OCI-LY3 (cell line): ENCODE data around the gene SIK3.

Source experiments
- H2AFZ ChIP-seq: fragments of 200-600, 300-600 bp; shearing (Covaris generic); 2 replicates; pipeline ENCODE4 v1.6.0; 2014; ENCODE audit warnings: antibody characterized with exemption, low read depth, low read length
- H3K27ac ChIP-seq: fragments of 200-600, 300-600 bp; sonication (generic); 2 replicates; pipeline ENCODE4 v1.5.1; 2014; ENCODE audit warnings: mild to moderate bottlenecking, low read length, moderate library complexity, mixed read lengths
- H3K27me3 ChIP-seq: fragments of 200-600, 300-600 bp; sonication (generic); 2 replicates; pipeline ENCODE4 v1.6.1; 2014; ENCODE audit warnings: low read depth, low read length, mixed read lengths
- H3K36me3 ChIP-seq: fragments of 200-600, 300-600 bp; sonication (generic); replicated peaks from 2 replicates; pipeline ENCODE3; 2014; ENCODE audit warnings: low read depth, low read length, mixed read lengths
- H3K4me1 ChIP-seq: fragments of 300-600, 200-600 bp; sonication (generic); 2 replicates; pipeline ENCODE4 v1.6.1; 2014; ENCODE audit warnings: low read length, mixed read lengths
- H3K4me2 ChIP-seq: fragments of 200-600, 300-600 bp; sonication (generic); 2 replicates; pipeline ENCODE4 v1.6.1; 2014; ENCODE audit warnings: low read length, mixed read lengths
- H3K4me3 ChIP-seq: fragments of 300-600, 200-600 bp; sonication (generic); 2 replicates; pipeline ENCODE4 v1.5.1; 2014; ENCODE audit warnings: antibody characterized with exemption, mild to moderate bottlenecking, low read length, moderate library complexity
- H3K79me2 ChIP-seq: fragments of 300-600, 200-600 bp; shearing (Covaris generic); 2 replicates; pipeline ENCODE4 v1.6.1; 2014; ENCODE audit warnings: mild to moderate bottlenecking, low read length, mixed read lengths
- H3K9ac ChIP-seq: fragments of 300-600, 200-600 bp; shearing (Covaris generic); 2 replicates; pipeline ENCODE4 v1.6.0; 2014; ENCODE audit warnings: mild to moderate bottlenecking, low read length, moderate library complexity
- H3K9me3 ChIP-seq: fragments of 200-600, 300-600 bp; shearing (Covaris generic); 2 replicates; pipeline ENCODE4 v1.6.1; 2014; ENCODE audit warnings: low read length, mixed read lengths; ENCODE audit not compliant: insufficient read depth
- H4K20me1 ChIP-seq: fragments of 200-600, 300-600 bp; sonication (generic); 2 replicates; pipeline ENCODE4 v1.6.1; 2016; ENCODE audit warnings: low read length, mixed read lengths; ENCODE audit not compliant: insufficient read depth
- EZH2phosphoT487 ChIP-seq: fragments of 200-600 bp; shearing (Covaris generic); IDR thresholded peaks from 2 replicates; pipeline ENCODE4 v1.6.1; 2018; ENCODE audit warnings: antibody characterized with exemption, mixed run types, low read depth
- TF ChIP-seq, protein P1 (sequence below): fragments of 200-600, 300-600 bp; sonication (generic); IDR thresholded peaks from 2 replicates; pipeline ENCODE4 v1.5.1; 2014; ENCODE audit warnings: antibody characterized with exemption, low read length, low read depth

The SIK3 gene

DNA sequence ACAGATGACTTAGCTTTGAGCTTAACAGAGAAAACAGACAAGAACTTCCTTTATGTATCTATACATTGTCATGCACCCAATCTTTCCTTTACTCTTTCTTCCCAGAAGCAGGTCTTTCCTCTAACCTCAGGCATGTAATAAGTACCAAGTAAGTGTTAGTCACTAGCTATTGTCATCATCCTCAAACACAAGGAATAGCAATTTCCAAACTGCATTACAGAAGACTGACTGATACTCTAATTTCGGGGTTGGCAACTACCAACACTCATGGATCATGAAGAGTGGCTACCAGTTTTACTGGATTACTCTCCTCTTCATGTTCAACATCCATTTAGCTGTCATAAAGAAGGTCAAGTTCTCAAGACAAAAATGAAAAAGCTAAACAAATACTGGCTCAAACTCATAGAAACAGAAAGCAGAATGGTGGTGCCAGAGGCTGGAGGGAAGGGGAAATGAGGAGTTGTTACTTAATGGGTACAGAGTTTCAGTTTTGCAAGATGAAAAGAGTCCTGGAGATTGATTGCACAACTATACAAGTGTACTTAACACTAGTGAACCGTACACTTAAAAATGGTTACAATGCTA lies 111.6 kb downstream of the SIK3 start:
- peaks cover 56% of the 10 kb centered on the region for H3K79me2 ChIP-seq
- 0 out of 2 replicates have a peak overlapping the region, but pooled peaks have one; percentile 2 for H3K27ac ChIP-seq
- H3K9ac ChIP-seq, result no peak overlapping the region
- H3K9me3 ChIP-seq, result no peaks in the 10 kb centered on the region
- no peak overlapping the region for H2AFZ ChIP-seq
- peaks cover 65% of the 10 kb centered on the region for H4K20me1 ChIP-seq
- no peaks in the 10 kb centered on the region for H3K27me3 ChIP-seq
- H3K4me3 ChIP-seq, result peak overlapping the region; percentile 59
- no peaks in the 10 kb centered on the region for H3K36me3 ChIP-seq
- peaks cover 27% of the 10 kb centered on the region for H3K4me1 ChIP-seq
- H3K4me2 ChIP-seq, result peak overlapping the region; percentile 78
- TF ChIP-seq EZH2phosphoT487, result no peak
- TF ChIP-seq, protein P1, sequence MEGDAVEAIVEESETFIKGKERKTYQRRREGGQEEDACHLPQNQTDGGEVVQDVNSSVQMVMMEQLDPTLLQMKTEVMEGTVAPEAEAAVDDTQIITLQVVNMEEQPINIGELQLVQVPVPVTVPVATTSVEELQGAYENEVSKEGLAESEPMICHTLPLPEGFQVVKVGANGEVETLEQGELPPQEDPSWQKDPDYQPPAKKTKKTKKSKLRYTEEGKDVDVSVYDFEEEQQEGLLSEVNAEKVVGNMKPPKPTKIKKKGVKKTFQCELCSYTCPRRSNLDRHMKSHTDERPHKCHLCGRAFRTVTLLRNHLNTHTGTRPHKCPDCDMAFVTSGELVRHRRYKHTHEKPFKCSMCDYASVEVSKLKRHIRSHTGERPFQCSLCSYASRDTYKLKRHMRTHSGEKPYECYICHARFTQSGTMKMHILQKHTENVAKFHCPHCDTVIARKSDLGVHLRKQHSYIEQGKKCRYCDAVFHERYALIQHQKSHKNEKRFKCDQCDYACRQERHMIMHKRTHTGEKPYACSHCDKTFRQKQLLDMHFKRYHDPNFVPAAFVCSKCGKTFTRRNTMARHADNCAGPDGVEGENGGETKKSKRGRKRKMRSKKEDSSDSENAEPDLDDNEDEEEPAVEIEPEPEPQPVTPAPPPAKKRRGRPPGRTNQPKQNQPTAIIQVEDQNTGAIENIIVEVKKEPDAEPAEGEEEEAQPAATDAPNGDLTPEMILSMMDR, result no peak

DNA sequence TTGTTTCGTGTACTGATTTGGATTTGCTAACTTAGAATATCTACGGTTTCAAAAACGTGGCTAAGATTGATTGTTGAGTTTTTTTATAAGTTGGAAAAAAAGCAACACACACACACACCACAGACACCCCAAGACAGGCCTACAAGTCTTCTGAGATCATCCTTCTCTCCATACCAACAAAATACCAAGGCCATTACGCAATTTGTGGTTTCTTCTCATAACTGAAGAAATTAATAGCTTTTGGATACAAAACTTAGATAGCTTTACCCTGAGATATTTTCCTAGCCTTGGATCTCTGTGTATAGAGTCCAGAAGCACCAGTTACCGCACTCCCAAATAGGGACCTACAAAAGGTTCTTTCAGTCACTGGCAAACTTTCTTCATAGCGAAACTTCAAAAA lies 113.6 kb downstream of the SIK3 start:
- H3K9ac ChIP-seq, result no peak overlapping the region
- no peak overlapping the region for H3K4me2 ChIP-seq
- no peak overlapping the region for H3K27ac ChIP-seq

DNA sequence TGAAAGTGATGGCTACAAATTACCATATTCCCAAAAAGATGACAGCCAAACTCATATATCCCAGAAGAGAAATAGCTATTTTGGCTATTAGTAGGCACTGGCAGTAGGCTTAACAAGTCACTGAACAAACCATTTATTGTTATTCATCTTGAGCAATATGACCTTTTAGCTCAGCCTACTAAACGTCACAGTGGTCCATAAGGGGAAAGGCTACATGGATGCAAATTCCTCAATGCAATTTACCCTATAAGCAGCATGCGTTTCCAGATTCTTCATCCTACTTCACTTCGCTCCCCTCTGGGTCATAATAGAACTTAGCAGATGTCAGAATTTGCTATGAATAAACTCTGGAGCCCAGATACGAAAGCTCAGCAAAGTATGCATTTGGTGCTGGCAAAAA lies 114.0 kb downstream of the SIK3 start:
- H3K9me3 ChIP-seq, result no peaks in the 10 kb centered on the region
- H3K4me3 ChIP-seq, result no peak overlapping the region
- H3K4me2 ChIP-seq, result no peak overlapping the region
- peaks cover 50% of the 10 kb centered on the region for H3K4me1 ChIP-seq
- H4K20me1 ChIP-seq, result peaks cover 69% of the 10 kb centered on the region
- H3K9ac ChIP-seq, result no peak overlapping the region
- TF ChIP-seq, protein P1, result no peak
- TF ChIP-seq EZH2phosphoT487, result no peak
- H3K27ac ChIP-seq, result no peak overlapping the region
- peaks cover 45% of the 10 kb centered on the region for H3K79me2 ChIP-seq
- H3K36me3 ChIP-seq, result no peaks in the 10 kb centered on the region
- H2AFZ ChIP-seq, result no peak overlapping the region
- no peaks in the 10 kb centered on the region for H3K27me3 ChIP-seq

More for the DNA sequence above, 113.6 kb downstream of the SIK3 start:
- Histone ChIP-seq H3K36me3 (no peaks in the 10 kb centered on the region), H3K4me3 (no peak overlapping the region), H3K79me2 (peaks cover 44% of the 10 kb centered on the region), H3K4me1 (peaks cover 46% of the 10 kb centered on the region), H2AFZ (no peak overlapping the region), H3K9me3 (no peaks in the 10 kb centered on the region), H3K27me3 (no peaks in the 10 kb centered on the region), H4K20me1 (peaks cover 69% of the 10 kb centered on the region)
- TF ChIP-seq EZH2phosphoT487, result no peak
- TF ChIP-seq, protein P1, result no peak

DNA sequence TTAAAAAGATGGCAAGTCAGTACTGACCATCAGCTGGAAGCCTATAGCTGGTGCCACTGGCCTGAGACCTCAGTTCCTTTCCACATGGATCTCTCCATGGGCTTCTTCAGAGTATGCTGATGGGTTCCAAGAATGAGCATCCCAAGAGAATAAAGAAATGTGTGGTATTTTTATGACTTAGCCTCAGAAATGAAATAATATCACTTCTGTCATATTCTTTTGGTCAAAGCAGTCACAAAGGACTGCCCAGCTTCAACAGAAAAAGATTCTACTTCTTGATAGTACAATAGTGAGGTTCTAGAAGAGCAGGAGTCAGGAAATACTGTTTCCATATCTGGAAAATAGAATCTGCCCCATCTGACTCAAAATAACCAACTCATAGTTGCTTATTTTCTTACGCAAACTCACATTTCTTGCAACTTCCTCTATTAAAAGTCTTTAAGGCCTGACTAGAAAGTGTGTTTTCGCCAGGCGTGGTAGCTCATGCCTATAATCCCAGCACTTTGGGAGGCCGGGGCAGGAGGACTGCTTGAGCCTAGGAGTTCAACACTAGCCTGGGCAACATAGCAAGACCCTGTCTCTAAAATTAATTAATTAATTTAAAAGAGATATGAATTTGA lies 116.9 kb downstream of the SIK3 start:
- Histone ChIP-seq H3K9ac (no peak overlapping the region), H3K36me3 (no peaks in the 10 kb centered on the region), H3K4me1 (peaks cover 39% of the 10 kb centered on the region), H3K4me2 (peak overlapping the region; percentile 74), H3K27ac (no peak overlapping the region), H3K27me3 (no peaks in the 10 kb centered on the region), H3K79me2 (peaks cover 39% of the 10 kb centered on the region), H4K20me1 (peaks cover 64% of the 10 kb centered on the region), H2AFZ (no peak overlapping the region), H3K9me3 (no peaks in the 10 kb centered on the region), H3K4me3 (no peak overlapping the region; the same call in 1 of the 2 replicates)
- TF ChIP-seq, protein P1, result no peak
- no peak for TF ChIP-seq EZH2phosphoT487
